ENCODE results near the gene PERCC1. TPM values are rescaled to one million over a fixed set of nuclear protein-coding genes. Genes with fewer than 3 reads are reported as not detected.

Gene PERCC1
- total RNA-seq, 2 experiments from 2014 or later = 0.30 TPM; not detected in 1

GRCh38 chr16:1481906-1482835 is 51.3 kb downstream of the PERCC1 start:
- Mint-ChIP-seq H3K9me3 (no peaks in the 10 kb centered on the region), H3K27me3 (no peaks in the 10 kb centered on the region), H3K27ac (no peak overlapping the region), H3K4me3 (no peak overlapping the region), H3K36me3 (ENCODE audit: low read depth) (no peaks in the 10 kb centered on the region), H3K4me1 (ENCODE audit: low read depth) (no peaks in the 10 kb centered on the region)
- TF ChIP-seq CTCF (IDR thresholded peaks at IDR 0.05) = no peak
- ATAC-seq (ENCODE audit: poor library complexity) (no peak), DNase-seq (no peak)
- POLR2A ChIA-PET = no interaction called here
- CTCF ChIA-PET = no interaction called here
- H3K9me3 ChIP-seq (ENCODE audit: control insufficient read depth in 1 of 2, insufficient read depth in 1 of 2, low read length in 2 of 2) = peaks cover 0 to 7% of the 10 kb centered on the region in 2 experiments
- no peak overlapping the region for H3K4me3 ChIP-seq (ENCODE audit: low read length)
- H3K36me3 ChIP-seq (ENCODE audit: insufficient read depth, low read length) = no peaks in the 10 kb centered on the region
- no peaks in the 10 kb centered on the region for H3K27me3 ChIP-seq (ENCODE audit: control insufficient read depth in 1 of 2, insufficient read depth in 2 of 2, low read length in 2 of 2)
- no peak overlapping the region for H3K27ac ChIP-seq (ENCODE audit: low read depth in 1 of 2, low read length in 2 of 2)
- no peaks in the 10 kb centered on the region for H3K4me1 ChIP-seq (ENCODE audit: insufficient read depth, low read length)
- intact Hi-C loops (cut with DNase I, micrococcal nuclease) = no loop called here

Other genes starting within 250 kb of the PERCC1 start
- gene TPSG1, start 205.8 kb upstream of the PERCC1 start, total RNA-seq = not detected
- gene TPSB2, start 200.9 kb upstream of the PERCC1 start, total RNA-seq = not detected
- under 1 TPM in 1 of 2 experiments, not detected in 1; 0.22 TPM for gene TPSAB1, start 190.4 kb upstream of the PERCC1 start, total RNA-seq
- gene TPSD1, start 175.0 kb upstream of the PERCC1 start, total RNA-seq = not detected
- gene UBE2I, start 121.4 kb upstream of the PERCC1 start, total RNA-seq = 100 to 1,000 TPM; 247 to 252 TPM
- 10 to 100 TPM; 19.6 to 21.5 TPM for gene BAIAP3, start 97.4 kb upstream of the PERCC1 start, total RNA-seq
- 10 to 100 TPM; 19.9 to 21.4 TPM for gene TSR3, start 79.2 kb upstream of the PERCC1 start, total RNA-seq
- 10 to 100 TPM; 27.6 to 32.0 TPM for gene GNPTG, start 79.1 kb upstream of the PERCC1 start, total RNA-seq
- gene UNKL, start 16.4 kb upstream of the PERCC1 start, total RNA-seq = 10 to 100 TPM; 52.6 to 53.2 TPM
- 1 to 10 TPM; 6.9 to 7.6 TPM for gene UQCC4, start 10.3 kb upstream of the PERCC1 start, total RNA-seq
- 1 to 10 TPM; 2.9 to 3.0 TPM for gene CCDC154, start 13.5 kb downstream of the PERCC1 start, total RNA-seq
- gene CLCN7, start 44.0 kb downstream of the PERCC1 start, total RNA-seq = 10 to 100 TPM; 70.5 to 76.2 TPM
- gene PTX4, start 57.9 kb downstream of the PERCC1 start, total RNA-seq = not detected
- 10 to 100 TPM; 29.7 to 30.8 TPM for gene TELO2, start 62.3 kb downstream of the PERCC1 start, total RNA-seq
- gene TMEM204, start 102.6 kb downstream of the PERCC1 start, total RNA-seq = 10 to 100 TPM; 20.5 to 22.1 TPM
- gene IFT140, start 181.0 kb downstream of the PERCC1 start, total RNA-seq = 1 to 10 TPM; 4.3 to 5.6 TPM
- 10 to 100 TPM; 14.1 to 15.2 TPM for gene CRAMP1, start 181.3 kb downstream of the PERCC1 start, total RNA-seq
- 1 to 10 TPM; 2.5 to 3.2 TPM for gene JPT2, start 247.2 kb downstream of the PERCC1 start, total RNA-seq